H4 (cell line): ENCODE data around the gene ZNF429. TPM values are rescaled to one million over a fixed set of nuclear protein-coding genes. Genes with fewer than 3 reads are reported as not detected.
A peak's percentile ranks its signal among the peaks of the same experiment; 100 is the strongest.
"Not testable (repeated sequence)": the region's sequence is repeated elsewhere in the genome, so short reads cannot be mapped to it uniquely, and the experiment has no call there.

Experiments used
- DNase-seq: peaks from one replicate; pipeline ENCODE4 v3.0.0-alpha.2; 2015; ENCODE audit warnings: low spot score
- total RNA-seq: library from RNA; depleted of rRNA; stranded (reverse); fragments of >200 nt; shearing (Covaris generic); gene quantifications from 2 replicates; pipeline ENCODE4 v1.2.3, GENCODE V29; 2014; rRNA removed

The ZNF429 gene
- total RNA-seq, result 4.0 and 9.1 TPM in 2 replicates

GRCh38 chr19:21505459-21506451 lies at the start of gene ZNF429:
Gene ZNF429 (plus strand): TSS chr19:21505602. CDS start chr19:21505772, 170 bp downstream.
- DNase-seq, result peak; percentile 95

GRCh38 chr19:21460686-21461085 lies 44.7 kb upstream of the ZNF429 start:
- DNase-seq, result no peak

- DNase-seq, result no peak
Measured at GRCh38 chr19:21462540-21462939, 42.9 kb upstream of the ZNF429 start.

GRCh38 chr19:21463449-21464105 lies 41.8 kb upstream of the ZNF429 start:
- DNase-seq, result peak; percentile 26

GRCh38 chr19:21466627-21467026 lies 38.8 kb upstream of the ZNF429 start:
- DNase-seq, result no peak

- no peak for DNase-seq
Measured at GRCh38 chr19:21468791-21469190, 36.6 kb upstream of the ZNF429 start.

GRCh38 chr19:21472507-21472906 lies 32.9 kb upstream of the ZNF429 start:
- no peak for DNase-seq

GRCh38 chr19:21474671-21475181 lies 30.7 kb upstream of the ZNF429 start:
- DNase-seq, result peak; percentile 36

GRCh38 chr19:21482361-21482760 lies 23.0 kb upstream of the ZNF429 start:
- not testable (repeated sequence) for DNase-seq

GRCh38 chr19:21482863-21483276 lies 22.5 kb upstream of the ZNF429 start:
- DNase-seq, result no peak

GRCh38 chr19:21483589-21484170 lies 21.7 kb upstream of the ZNF429 start:
- DNase-seq, result no peak

- DNase-seq, result no peak
Measured at GRCh38 chr19:21484631-21485030, 20.8 kb upstream of the ZNF429 start.

- no peak for DNase-seq
Measured at GRCh38 chr19:21485926-21486325, 19.5 kb upstream of the ZNF429 start.

GRCh38 chr19:21487969-21488368 lies 17.4 kb upstream of the ZNF429 start:
- no peak for DNase-seq

- no peak for DNase-seq
Measured at GRCh38 chr19:21491146-21491545, 14.3 kb upstream of the ZNF429 start.

GRCh38 chr19:21492947-21493906 lies 12.2 kb upstream of the ZNF429 start:
- no peak for DNase-seq

- no peak for DNase-seq
Measured at GRCh38 chr19:21496876-21497275, 8.5 kb upstream of the ZNF429 start.

- no peak for DNase-seq
Measured at GRCh38 chr19:21498651-21499050, 6.8 kb upstream of the ZNF429 start.

- DNase-seq, result no peak
Measured at GRCh38 chr19:21508198-21508597, 2.8 kb downstream of the ZNF429 start.

- DNase-seq, result not testable (repeated sequence)
Measured at GRCh38 chr19:21511058-21511457, 5.7 kb downstream of the ZNF429 start.

GRCh38 chr19:21512609-21513008 lies 7.2 kb downstream of the ZNF429 start:
- DNase-seq, result not testable (repeated sequence)
